ENCODE data around the gene GRIA4.
"Not testable (repeated sequence)": the region's sequence is repeated elsewhere in the genome, so short reads cannot be mapped to it uniquely, and the experiment has no call there.

The GRIA4 gene

DNA sequence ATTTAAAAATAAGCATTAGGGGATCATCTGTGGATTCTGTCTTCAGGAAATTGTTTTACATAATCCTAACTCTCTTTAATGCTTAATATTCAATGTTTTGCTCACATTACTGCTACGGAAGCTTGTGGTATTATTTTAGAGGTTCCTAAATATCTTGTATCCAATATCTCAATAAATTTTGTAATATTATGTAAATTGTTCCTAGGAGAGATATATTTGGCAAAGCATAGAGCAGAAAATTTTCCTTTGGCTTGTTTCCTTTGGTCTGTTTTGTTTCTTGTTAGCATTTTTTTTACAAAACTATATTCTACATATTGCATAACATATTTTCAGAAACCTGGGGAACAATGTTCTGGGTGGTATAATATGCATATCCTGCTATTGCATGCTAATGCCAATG, 144.8 kb downstream of the GRIA4 start:
- Histone ChIP-seq H3K27me3 (ENCODE audit: control insufficient read depth, insufficient read depth, low read length) (no peaks in the 10 kb centered on the region), H3K27ac (ENCODE audit: low read depth, low read length) (no peak overlapping the region)

DNA sequence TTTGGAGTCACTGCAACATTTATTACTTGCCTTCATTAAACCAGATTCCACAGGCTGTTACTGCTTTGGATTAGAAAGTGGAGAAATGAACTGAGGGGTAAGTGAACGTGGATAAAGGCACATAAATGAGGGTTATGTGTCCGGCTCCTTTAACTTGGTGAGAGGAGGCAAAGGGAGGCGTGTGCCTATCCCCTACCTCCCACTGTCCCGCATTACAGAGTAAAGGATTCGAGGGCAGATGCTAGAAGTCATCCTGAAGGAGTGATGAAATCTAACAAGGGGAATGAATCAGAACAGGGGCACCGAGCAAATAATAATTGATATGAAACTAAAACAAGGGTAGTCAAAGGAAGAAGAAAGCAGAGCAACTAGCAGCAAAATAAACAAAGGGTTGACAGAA, 147.2 kb downstream of the GRIA4 start:
- Histone ChIP-seq H3K9ac (ENCODE audit: low read length) (no peak overlapping the region), H3K9me3 (ENCODE audit: control insufficient read depth, insufficient read depth, low read depth, low read length) (no peaks in the 10 kb centered on the region), H3K4me1 (ENCODE audit: control insufficient read depth, insufficient read depth, low read length) (peaks cover 7% of the 10 kb centered on the region), H3K4me3 (ENCODE audit: low read depth, low read length) (no peak overlapping the region), H3K27ac (ENCODE audit: low read depth, low read length) (no peak overlapping the region), H3K27me3 (ENCODE audit: control insufficient read depth, insufficient read depth, low read length) (no peaks in the 10 kb centered on the region), H3K36me3 (ENCODE audit: control insufficient read depth, insufficient read depth, low read length) (no peaks in the 10 kb centered on the region)

More for the DNA sequence above, 144.8 kb downstream of the GRIA4 start:
- no peak overlapping the region for H3K4me3 ChIP-seq (ENCODE audit: low read depth, low read length)
- H3K36me3 ChIP-seq (ENCODE audit: control insufficient read depth, insufficient read depth, low read length), result no peaks in the 10 kb centered on the region
- peaks cover 7% of the 10 kb centered on the region for H3K4me1 ChIP-seq (ENCODE audit: control insufficient read depth, insufficient read depth, low read length)
- H3K9ac ChIP-seq (ENCODE audit: low read length), result no peak overlapping the region
- H3K9me3 ChIP-seq (ENCODE audit: control insufficient read depth, insufficient read depth, low read depth, low read length), result no peaks in the 10 kb centered on the region

DNA sequence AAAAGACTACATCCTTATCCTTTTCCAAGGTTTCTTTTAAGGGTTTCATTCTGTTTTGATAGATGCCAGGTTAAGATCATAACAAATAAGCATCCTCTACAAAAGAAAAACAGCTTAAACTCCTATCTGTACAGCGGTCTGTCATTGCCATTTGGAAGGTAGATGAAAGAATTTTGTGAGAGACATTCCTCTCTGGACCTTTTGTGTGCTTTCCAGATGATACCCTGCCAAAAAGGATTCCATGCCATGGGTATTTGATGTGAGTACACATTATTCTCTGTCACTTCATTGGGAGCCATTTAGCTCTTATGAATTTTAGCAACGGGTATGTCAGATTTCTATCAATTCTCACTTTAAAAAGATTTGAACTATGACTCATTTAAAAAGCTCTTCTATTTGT, 153.7 kb downstream of the GRIA4 start:
- no peaks in the 10 kb centered on the region for H3K4me1 ChIP-seq (ENCODE audit: control insufficient read depth, insufficient read depth, low read length)

DNA sequence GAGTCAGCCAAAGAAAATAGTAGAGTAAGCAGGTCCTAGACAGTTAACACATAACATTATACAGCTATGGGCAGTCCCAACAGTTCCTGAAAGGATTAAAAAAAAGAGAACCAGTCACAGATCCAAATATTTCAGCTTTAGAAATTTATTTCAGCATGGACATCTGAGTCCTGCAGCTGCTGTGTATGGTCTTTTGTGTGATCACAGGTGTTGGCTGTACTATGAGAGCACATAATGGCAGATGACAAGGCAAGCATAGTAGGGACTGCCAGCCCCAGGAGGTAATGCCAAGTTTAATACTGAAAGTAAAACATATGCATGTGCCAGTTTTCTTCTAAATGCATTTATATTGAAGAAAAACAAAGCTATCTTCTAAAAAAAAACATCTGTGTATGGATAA, 158.1 kb downstream of the GRIA4 start:
- Histone ChIP-seq H3K9ac (ENCODE audit: low read length) (no peak overlapping the region), H3K27ac (ENCODE audit: low read depth, low read length) (no peak overlapping the region), H3K4me1 (ENCODE audit: control insufficient read depth, insufficient read depth, low read length) (no peaks in the 10 kb centered on the region), H3K4me3 (ENCODE audit: low read depth, low read length) (no peak overlapping the region), H3K36me3 (ENCODE audit: control insufficient read depth, insufficient read depth, low read length) (no peaks in the 10 kb centered on the region), H3K9me3 (ENCODE audit: control insufficient read depth, insufficient read depth, low read depth, low read length) (no peaks in the 10 kb centered on the region), H3K27me3 (ENCODE audit: control insufficient read depth, insufficient read depth, low read length) (no peaks in the 10 kb centered on the region)

More for the DNA sequence above, 153.7 kb downstream of the GRIA4 start:
- H3K27me3 ChIP-seq (ENCODE audit: control insufficient read depth, insufficient read depth, low read length), result no peaks in the 10 kb centered on the region
- H3K36me3 ChIP-seq (ENCODE audit: control insufficient read depth, insufficient read depth, low read length), result no peaks in the 10 kb centered on the region
- H3K9ac ChIP-seq (ENCODE audit: low read length), result no peak overlapping the region
- no peaks in the 10 kb centered on the region for H3K9me3 ChIP-seq (ENCODE audit: control insufficient read depth, insufficient read depth, low read depth, low read length)
- no peak overlapping the region for H3K27ac ChIP-seq (ENCODE audit: low read depth, low read length)
- H3K4me3 ChIP-seq (ENCODE audit: low read depth, low read length), result no peak overlapping the region

DNA sequence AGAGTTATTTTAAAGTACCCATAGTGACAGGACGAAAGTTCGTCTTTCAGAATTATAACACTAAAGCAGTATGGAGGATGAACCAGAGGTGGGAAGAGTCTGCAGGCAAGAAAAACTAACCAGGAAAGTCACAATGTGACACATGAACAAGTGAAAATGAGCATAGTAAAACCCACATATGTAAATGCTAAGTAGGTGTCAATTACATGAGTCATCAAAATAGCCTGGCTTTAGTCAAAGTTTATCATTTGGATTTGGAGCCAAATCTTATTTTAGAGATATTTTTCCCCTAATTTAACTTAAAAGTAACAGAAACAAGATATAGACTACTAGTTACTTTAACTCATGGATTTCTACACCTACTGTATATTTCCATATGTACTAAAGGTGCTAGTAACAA, 159.8 kb downstream of the GRIA4 start:
- Histone ChIP-seq H3K36me3 (ENCODE audit: control insufficient read depth, insufficient read depth, low read length) (no peaks in the 10 kb centered on the region), H3K27me3 (ENCODE audit: control insufficient read depth, insufficient read depth, low read length) (no peaks in the 10 kb centered on the region), H3K9me3 (ENCODE audit: control insufficient read depth, insufficient read depth, low read depth, low read length) (no peaks in the 10 kb centered on the region), H3K9ac (ENCODE audit: low read length) (no peak overlapping the region), H3K27ac (ENCODE audit: low read depth, low read length) (no peak overlapping the region), H3K4me3 (ENCODE audit: low read depth, low read length) (no peak overlapping the region), H3K4me1 (ENCODE audit: control insufficient read depth, insufficient read depth, low read length) (no peaks in the 10 kb centered on the region)

DNA sequence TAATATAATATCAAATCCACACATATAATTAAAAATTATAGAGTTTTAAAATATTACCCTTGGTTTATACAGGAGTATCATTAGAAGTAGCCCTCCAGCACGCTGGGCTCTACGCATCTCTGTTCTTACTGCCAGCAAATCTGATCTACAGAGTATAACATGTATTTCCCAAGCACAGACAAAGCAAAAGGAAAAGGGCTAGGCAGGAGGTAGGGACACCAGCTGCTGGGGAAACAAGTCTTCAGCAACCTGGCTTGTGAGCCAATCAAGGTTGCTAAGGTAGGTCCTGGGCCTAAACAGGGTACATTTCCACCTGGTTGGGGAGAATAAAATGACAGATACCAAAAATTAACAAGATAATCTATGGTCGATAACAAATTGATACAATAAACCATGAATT, 163.6 kb downstream of the GRIA4 start:
- H3K4me3 ChIP-seq (ENCODE audit: low read depth, low read length); H3K27me3 ChIP-seq (ENCODE audit: control insufficient read depth, insufficient read depth, low read length): not testable (repeated sequence)

DNA sequence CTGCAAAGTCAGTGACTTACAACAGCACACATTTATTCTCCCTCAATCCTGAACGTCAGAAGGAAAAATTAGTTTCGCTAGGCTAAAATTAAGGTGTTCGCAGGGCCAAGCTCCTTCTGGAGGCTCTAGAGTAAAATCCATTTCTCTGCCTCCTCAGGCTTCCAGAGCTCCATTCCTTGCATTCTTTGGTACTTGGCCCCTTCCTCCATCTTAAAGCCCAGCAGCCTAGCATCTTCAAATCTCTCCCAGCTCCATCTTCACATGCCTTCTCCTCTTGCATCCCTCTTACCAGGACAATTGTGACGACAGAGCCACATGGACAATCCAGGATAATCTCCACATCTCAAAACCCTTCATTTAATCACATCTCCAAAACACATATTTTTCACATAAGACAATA, 165.0 kb downstream of the GRIA4 start:
- Histone ChIP-seq H3K36me3 (ENCODE audit: control insufficient read depth, insufficient read depth, low read length) (no peaks in the 10 kb centered on the region), H3K4me3 (ENCODE audit: low read depth, low read length) (no peak overlapping the region), H3K27ac (ENCODE audit: low read depth, low read length) (no peak overlapping the region), H3K4me1 (ENCODE audit: control insufficient read depth, insufficient read depth, low read length) (no peaks in the 10 kb centered on the region), H3K27me3 (ENCODE audit: control insufficient read depth, insufficient read depth, low read length) (no peaks in the 10 kb centered on the region), H3K9ac (ENCODE audit: low read length) (no peak overlapping the region), H3K9me3 (ENCODE audit: control insufficient read depth, insufficient read depth, low read depth, low read length) (no peaks in the 10 kb centered on the region)

More for the DNA sequence above, 163.6 kb downstream of the GRIA4 start:
- not testable (repeated sequence) for H3K9ac ChIP-seq (ENCODE audit: low read length); H3K27ac ChIP-seq (ENCODE audit: low read depth, low read length); H3K9me3 ChIP-seq (ENCODE audit: control insufficient read depth, insufficient read depth, low read depth, low read length); H3K4me1 ChIP-seq (ENCODE audit: control insufficient read depth, insufficient read depth, low read length); H3K36me3 ChIP-seq (ENCODE audit: control insufficient read depth, insufficient read depth, low read length)

DNA sequence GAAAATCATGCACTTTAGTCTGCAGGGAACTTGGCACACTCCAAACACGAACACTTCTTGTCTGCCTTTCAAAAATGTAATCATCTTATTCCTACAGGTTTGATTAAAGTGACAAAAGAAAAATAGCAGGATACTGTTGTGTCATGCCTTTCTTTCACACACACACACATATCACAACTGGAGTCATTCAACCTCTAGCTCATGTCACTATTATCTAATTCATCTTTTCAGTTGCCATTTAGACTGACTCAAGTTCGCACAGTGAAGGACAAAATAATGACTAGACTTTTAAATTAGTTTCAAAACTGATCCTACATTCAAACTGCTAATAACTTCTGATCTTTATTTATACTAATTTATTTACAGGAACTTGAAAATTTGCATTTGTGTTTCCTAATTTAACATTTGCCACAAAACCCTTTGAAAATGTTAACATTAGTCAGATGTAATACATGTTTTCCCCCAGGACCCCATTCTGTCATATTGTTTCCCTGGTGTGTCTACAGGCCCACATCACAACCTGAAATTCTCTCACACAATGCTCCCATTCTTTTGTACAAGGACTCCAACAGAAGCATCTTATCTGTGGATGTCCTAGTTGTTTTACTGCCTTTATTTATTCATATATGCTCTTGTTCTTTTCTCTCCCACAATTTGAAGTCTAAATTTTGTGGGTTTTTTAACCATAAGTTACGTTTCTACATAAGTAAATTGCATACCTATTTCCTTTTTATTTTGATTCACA, 171.1 kb downstream of the GRIA4 start:
- no peaks in the 10 kb centered on the region for H3K36me3 ChIP-seq (ENCODE audit: control insufficient read depth, insufficient read depth, low read length)
- no peaks in the 10 kb centered on the region for H3K9me3 ChIP-seq (ENCODE audit: control insufficient read depth, insufficient read depth, low read depth, low read length)
- H3K4me3 ChIP-seq (ENCODE audit: low read depth, low read length), result no peak overlapping the region
- no peak overlapping the region for H3K27ac ChIP-seq (ENCODE audit: low read depth, low read length)
- no peaks in the 10 kb centered on the region for H3K27me3 ChIP-seq (ENCODE audit: control insufficient read depth, insufficient read depth, low read length)
- H3K9ac ChIP-seq (ENCODE audit: low read length), result no peak overlapping the region
- no peaks in the 10 kb centered on the region for H3K4me1 ChIP-seq (ENCODE audit: control insufficient read depth, insufficient read depth, low read length)

DNA sequence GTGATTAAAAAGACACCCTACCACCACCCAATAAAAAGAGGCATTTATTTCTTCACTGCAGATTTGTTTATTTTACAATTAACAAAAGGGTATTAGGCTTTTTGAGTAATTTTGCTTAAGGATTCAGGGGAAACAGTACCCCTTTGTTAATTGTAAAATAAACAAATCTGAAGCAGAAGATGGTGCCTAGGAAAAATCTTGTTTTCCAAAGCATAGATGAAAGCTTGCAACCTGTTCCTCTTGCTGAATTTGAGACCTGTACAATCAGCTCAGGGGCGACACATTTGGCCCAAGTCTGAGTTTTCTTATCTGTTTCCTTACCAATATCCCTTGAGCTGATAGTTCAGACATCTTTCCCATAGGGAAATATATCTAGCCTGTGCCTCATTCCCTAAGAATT, 171.9 kb downstream of the GRIA4 start:
- no peaks in the 10 kb centered on the region; the same call in 1 of the 2 replicates for H3K4me1 ChIP-seq (ENCODE audit: control insufficient read depth, insufficient read depth, low read length)
- no peak overlapping the region for H3K9ac ChIP-seq (ENCODE audit: low read length)
- H3K27ac ChIP-seq (ENCODE audit: low read depth, low read length), result no peak overlapping the region
- no peaks in the 10 kb centered on the region for H3K9me3 ChIP-seq (ENCODE audit: control insufficient read depth, insufficient read depth, low read depth, low read length)
- no peaks in the 10 kb centered on the region for H3K36me3 ChIP-seq (ENCODE audit: control insufficient read depth, insufficient read depth, low read length)
- no peak overlapping the region for H3K4me3 ChIP-seq (ENCODE audit: low read depth, low read length)
- H3K27me3 ChIP-seq (ENCODE audit: control insufficient read depth, insufficient read depth, low read length), result no peaks in the 10 kb centered on the region

DNA sequence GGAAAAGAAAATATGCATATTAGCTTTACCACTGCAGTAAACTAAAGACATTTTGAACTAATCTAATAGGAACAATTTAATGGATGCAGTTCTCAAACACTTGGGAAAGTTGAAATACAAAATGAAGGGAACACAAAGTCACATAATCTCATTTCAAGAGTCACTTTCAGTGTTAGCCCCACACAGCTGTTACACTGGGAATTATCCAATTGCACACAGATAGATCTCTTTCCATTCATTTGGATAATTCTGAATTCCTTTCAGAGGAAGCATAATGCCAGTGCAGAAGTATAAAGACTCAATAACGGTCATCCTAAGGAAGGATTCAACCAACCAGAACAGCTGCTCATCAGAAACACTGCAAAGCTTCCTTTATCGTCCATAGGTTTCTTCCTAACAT, 173.3 kb downstream of the GRIA4 start:
- Histone ChIP-seq H3K36me3 (ENCODE audit: control insufficient read depth, insufficient read depth, low read length) (no peaks in the 10 kb centered on the region), H3K27ac (ENCODE audit: low read depth, low read length) (no peak overlapping the region), H3K4me1 (ENCODE audit: control insufficient read depth, insufficient read depth, low read length) (no peaks in the 10 kb centered on the region; the same call in 1 of the 2 replicates), H3K4me3 (ENCODE audit: low read depth, low read length) (no peak overlapping the region), H3K9me3 (ENCODE audit: control insufficient read depth, insufficient read depth, low read depth, low read length) (no peaks in the 10 kb centered on the region), H3K27me3 (ENCODE audit: control insufficient read depth, insufficient read depth, low read length) (no peaks in the 10 kb centered on the region), H3K9ac (ENCODE audit: low read length) (no peak overlapping the region)

DNA sequence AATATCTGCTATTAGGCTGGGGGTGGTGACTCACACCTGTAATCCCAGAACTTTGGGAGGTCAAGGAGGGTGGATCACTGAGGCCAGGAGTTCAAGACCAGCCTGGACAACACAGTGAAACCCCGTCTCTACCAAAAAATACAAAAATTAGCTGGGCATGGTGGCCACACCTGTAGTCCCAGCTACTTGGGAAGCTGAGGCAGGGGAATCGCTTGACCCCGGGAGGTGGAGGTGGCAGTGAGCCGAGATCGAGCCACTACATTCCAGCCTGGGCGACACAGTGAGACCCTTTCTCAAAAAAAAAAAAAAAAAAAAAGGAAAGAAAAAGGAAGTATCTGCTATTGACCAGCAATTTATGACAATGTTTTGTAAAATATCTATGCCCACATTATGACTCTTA, 176.0 kb downstream of the GRIA4 start:
- H3K27ac ChIP-seq (ENCODE audit: low read depth, low read length); H3K9me3 ChIP-seq (ENCODE audit: control insufficient read depth, insufficient read depth, low read depth, low read length); H3K36me3 ChIP-seq (ENCODE audit: control insufficient read depth, insufficient read depth, low read length); H3K4me3 ChIP-seq (ENCODE audit: low read depth, low read length); H3K9ac ChIP-seq (ENCODE audit: low read length); H3K4me1 ChIP-seq (ENCODE audit: control insufficient read depth, insufficient read depth, low read length); H3K27me3 ChIP-seq (ENCODE audit: control insufficient read depth, insufficient read depth, low read length): not testable (repeated sequence)

All from HUES6 (cell line).